Keratinocyte (primary cell): ENCODE results near the gene SUPT5H. TPM values are rescaled to one million over a fixed set of nuclear protein-coding genes. Genes with fewer than 3 reads are reported as not detected.

ENCODE experiments used
- DNase-seq: peaks from one replicate; pipeline ENCODE4 v3.0.0-alpha.2; 2011; ENCODE audit warnings: low read depth, missing footprints, low spot score
- FAIRE-seq: peaks from 2 replicates; lab custom pipeline; 2011; peaks lifted over from hg19 to GRCh38; lab: Jason Lieb, UNC
- H2AFZ ChIP-seq: 2 replicates; pipeline ENCODE4 v1.6.0; 2012; ENCODE audit warnings: low read length, control low read depth, inconsistent platforms; ENCODE audit not compliant: control insufficient read depth
- H3K27ac ChIP-seq: 2 replicates; pipeline ENCODE4 v1.5.1; 2011; ENCODE audit warnings: low read length; ENCODE audit not compliant: control insufficient read depth, insufficient read depth
- H3K27me3 ChIP-seq: 3 replicates; pipeline ENCODE4 v1.6.0; 2011; ENCODE audit warnings: low read length; ENCODE audit not compliant: control insufficient read depth, insufficient read depth; ENCODE audit errors: extremely low read depth
- H3K36me3 ChIP-seq, 2 experiments: 2 replicates in 1 of 2; 3 replicates in 1 of 2; pipeline ENCODE4 v1.5.1; 2011; ENCODE audit warnings: low read length in 2 of 2, mild to moderate bottlenecking in 1 of 2; ENCODE audit not compliant: control insufficient read depth in 2 of 2, insufficient read depth in 2 of 2; ENCODE audit errors: extremely low read depth in 1 of 2
- H3K4me1 ChIP-seq: 3 replicates; pipeline ENCODE4 v1.5.1; 2011; ENCODE audit warnings: low read length; ENCODE audit not compliant: control insufficient read depth, insufficient read depth; ENCODE audit errors: extremely low read depth
- H3K4me2 ChIP-seq: 3 replicates; pipeline ENCODE4 v1.6.0; 2011; ENCODE audit warnings: low read depth, low read length; ENCODE audit not compliant: control insufficient read depth, insufficient read depth; ENCODE audit errors: extremely low read depth
- H3K4me3 ChIP-seq, 3 experiments: fragments of 200-600 bp in 1 of 3; sonication (generic) in 1 of 3; 2 replicates in 2 of 3; 3 replicates in 1 of 3; pipeline ENCODE4 v1.5.1; 2011 to 2016; ENCODE audit warnings: low read length in 3 of 3, mild to moderate bottlenecking in 3 of 3, control low read depth in 2 of 3, inconsistent platforms in 1 of 3, low read depth in 1 of 3, mixed read lengths in 1 of 3, mixed run types in 1 of 3, moderate library complexity in 1 of 3; ENCODE audit not compliant: control insufficient read depth in 2 of 3, insufficient read depth in 2 of 3; ENCODE audit errors: extremely low read depth in 1 of 3
- H3K79me2 ChIP-seq: 2 replicates; pipeline ENCODE4 v1.6.0; 2012; ENCODE audit warnings: low read length; ENCODE audit not compliant: control insufficient read depth, insufficient read depth
- H3K9ac ChIP-seq: 3 replicates; pipeline ENCODE4 v1.6.0; 2011; ENCODE audit warnings: low read length; ENCODE audit not compliant: control insufficient read depth, insufficient read depth; ENCODE audit errors: extremely low read depth
- H3K9me1 ChIP-seq: 3 replicates; pipeline ENCODE4 v1.6.0; 2011; ENCODE audit warnings: low read length; ENCODE audit not compliant: control insufficient read depth, insufficient read depth; ENCODE audit errors: extremely low read depth
- H3K9me3 ChIP-seq: 2 replicates; pipeline ENCODE4 v1.5.1; 2012; ENCODE audit warnings: low read depth, low read length; ENCODE audit not compliant: control insufficient read depth
- H4K20me1 ChIP-seq: 3 replicates; pipeline ENCODE4 v1.6.0; 2011; ENCODE audit warnings: low read length; ENCODE audit not compliant: control insufficient read depth, insufficient read depth; ENCODE audit errors: extremely low read depth
- CTCF ChIP-seq, 3 experiments: IDR thresholded peaks in 1 of 3; conservative IDR thresholded peaks in 1 of 3; optimal IDR thresholded peaks in 1 of 3; 2 replicates in 2 of 3; 3 replicates in 1 of 3; pipeline versions ENCODE3 to v1.5.1; 2011; ENCODE audit warnings: low read length in 3 of 3, mild to moderate bottlenecking in 3 of 3, moderate library complexity in 2 of 3, control low read depth in 1 of 3, inconsistent platforms in 1 of 3; ENCODE audit not compliant: insufficient read depth in 2 of 3; ENCODE audit errors: extremely low read depth in 1 of 3
- EZH2 ChIP-seq: IDR thresholded peaks from one replicate; pipeline ENCODE4 v1.6.1; 2012; ENCODE audit warnings: inconsistent platforms, mild to moderate bottlenecking, low read length, moderate library complexity
- dilution Hi-C: fragments of 300-500 bp; cut with MboI; formaldehyde crosslinking; loops from one replicate; pipeline ENCODE4 v1.7.0; 2020; ENCODE audit warnings: low sequenced_read_pairs; ENCODE audit not compliant: extremely low pct_ligation_motif_present
- polyA plus RNA-seq, 5 experiments: library from polyadenylated mRNA; depleted of rRNA in 3 of 5; stranded (reverse) in 3 of 5; stranded (forward) in 1 of 5; unstranded in 1 of 5; fragments of >200 nt; gene quantifications; 1 replicate in 1 of 5; 2 replicates in 3 of 5; 3 replicates in 1 of 5; pipeline versions ENCODE4 v1.2.1 to v1.2.3, GENCODE V29; 2011 to 2012; ENCODE audit warnings: missing spikeins in 2 of 5, low read depth in 1 of 5, low replicate concordance in 1 of 5
- small RNA-seq, 3 experiments: library from RNA; depleted of rRNA; stranded (forward); fragments of <200 nt; gene quantifications; one replicate each; pipeline ENCODE3, GENCODE V24; 2012; ENCODE audit warnings: low read depth in 3 of 3, low replicate concordance in 1 of 3; ENCODE audit not compliant: insufficient read length in 3 of 3

Gene SUPT5H
- polyA plus RNA-seq, 1 donor (not counting 4 experiments of a cell fraction or from before 2014, with no cell fraction given): 63.2 TPM

DNA sequence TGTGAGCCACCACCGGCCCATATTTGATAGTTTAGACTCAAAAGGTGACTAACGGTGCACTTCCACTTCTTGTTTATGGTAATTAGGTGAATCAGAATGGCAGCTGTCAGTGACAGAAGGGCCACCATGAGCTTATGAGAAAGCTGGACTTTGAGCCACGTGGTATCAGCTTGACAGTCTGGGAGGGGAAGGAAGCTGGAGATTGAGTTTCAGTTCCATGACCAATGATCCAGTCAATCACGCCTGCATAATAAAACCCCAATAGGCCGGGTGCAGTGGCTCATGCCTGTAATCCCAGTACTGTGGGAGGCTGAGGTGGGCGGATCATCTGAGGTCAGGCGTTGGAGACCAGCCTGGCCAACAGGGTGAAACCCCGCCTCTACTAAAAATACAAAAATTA is 79.1 kb downstream of the SUPT5H start:
- H3K4me1 ChIP-seq: no peaks in the 10 kb centered on the region
- no peak for TF ChIP-seq CTCF (optimal IDR thresholded peaks at IDR 0.05 in 1 of 3, IDR thresholded peaks at IDR 0.05 in 1 of 3, conservative IDR thresholded peaks at IDR 0.05 in 1 of 3; ENCODE audit: extremely low read depth in 1 of 3, insufficient read depth in 2 of 3, low read length in 3 of 3)
- TF ChIP-seq EZH2: no peak
- no peak for FAIRE-seq

DNA sequence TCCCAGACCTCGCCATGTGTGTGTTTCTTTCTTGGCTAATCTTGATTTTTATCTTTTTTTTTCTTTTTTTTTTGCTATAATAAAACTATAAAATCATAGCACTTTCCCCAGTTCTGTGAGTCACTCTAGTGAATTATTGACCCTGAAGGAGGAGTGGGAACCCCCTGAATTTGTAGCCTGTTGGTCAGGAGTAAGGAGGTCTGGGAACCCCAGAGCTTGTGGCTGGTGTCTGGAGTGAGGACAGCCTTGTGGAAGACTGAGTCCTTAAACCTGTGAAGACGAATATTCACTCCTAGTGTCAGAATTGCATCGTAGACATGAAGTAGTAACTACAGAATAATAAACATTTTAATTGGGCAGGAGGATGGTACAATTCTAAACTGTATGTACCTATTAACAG is 79.8 kb downstream of the SUPT5H start:
- H3K4me2 ChIP-seq: no peak overlapping the region
- H2AFZ ChIP-seq: no peak overlapping the region
- dilution Hi-C loops: no loop called here
- FAIRE-seq (no peak), DNase-seq (no peak)
- no peaks in the 10 kb centered on the region for H3K9me1 ChIP-seq
- H3K79me2 ChIP-seq: no peaks in the 10 kb centered on the region
- no peaks in the 10 kb centered on the region for H3K9me3 ChIP-seq
- H3K27me3 ChIP-seq: no peaks in the 10 kb centered on the region
- no peak overlapping the region for H3K9ac ChIP-seq
- no peak overlapping the region for H3K27ac ChIP-seq
- no peaks in the 10 kb centered on the region for H4K20me1 ChIP-seq
- TF ChIP-seq EZH2 (no peak), CTCF (optimal IDR thresholded peaks at IDR 0.05 in 1 of 3, IDR thresholded peaks at IDR 0.05 in 1 of 3, conservative IDR thresholded peaks at IDR 0.05 in 1 of 3; ENCODE audit: extremely low read depth in 1 of 3, insufficient read depth in 2 of 3, low read length in 3 of 3) (no peak)
- H3K4me3 ChIP-seq: no peak overlapping the region
- no peaks in the 10 kb centered on the region for H3K4me1 ChIP-seq
- H3K36me3 ChIP-seq: no peaks in the 10 kb centered on the region

More for the DNA sequence above, 79.1 kb downstream of the SUPT5H start:
- Histone ChIP-seq H4K20me1 (no peaks in the 10 kb centered on the region), H3K27ac (no peak overlapping the region), H3K9me1 (no peaks in the 10 kb centered on the region), H3K9ac (no peak overlapping the region), H3K27me3 (no peaks in the 10 kb centered on the region), H2AFZ (no peak overlapping the region), H3K9me3 (no peaks in the 10 kb centered on the region), H3K4me3 (no peak overlapping the region), H3K4me2 (no peak overlapping the region), H3K36me3 (no peaks in the 10 kb centered on the region), H3K79me2 (no peaks in the 10 kb centered on the region)
- dilution Hi-C loops: no loop called here
- DNase-seq: no peak

Small RNA genes within 50 kb of the gene (small RNA-seq; reads per million reads assigned to genes)
- 0 reads per million in 3 experiments for gene MIR4530

Other genes starting within 250 kb of the SUPT5H start
- 2.3 to 6.0 TPM (median 2.8 TPM) in 3 replicates for gene NCCRP1, start 248.6 kb upstream of the SUPT5H start, polyA plus RNA-seq
- not detected in 3 replicates for gene SYCN, start 241.3 kb upstream of the SUPT5H start, polyA plus RNA-seq
- not detected in 3 replicates for gene IFNL3, start 200.6 kb upstream of the SUPT5H start, polyA plus RNA-seq
- gene IFNL4, start 196.7 kb upstream of the SUPT5H start, polyA plus RNA-seq: not detected in 3 replicates
- not detected in 3 replicates for gene IFNL2, start 177.2 kb upstream of the SUPT5H start, polyA plus RNA-seq
- not detected in 3 replicates for gene IFNL1, start 149.2 kb upstream of the SUPT5H start, polyA plus RNA-seq
- 0.04 to 0.16 TPM (median 0.04 TPM) in 3 replicates for gene LRFN1, start 124.7 kb upstream of the SUPT5H start, polyA plus RNA-seq
- gene GMFG, start 109.5 kb upstream of the SUPT5H start, polyA plus RNA-seq: 0.14 TPM in 1 of 3 replicates, not detected in the others
- gene SAMD4B, start 103.2 kb upstream of the SUPT5H start, polyA plus RNA-seq: 20.9 to 40.5 TPM (median 28.1 TPM) in 3 replicates
- gene PAF1, start 54.5 kb upstream of the SUPT5H start, polyA plus RNA-seq: 30.7 to 53.3 TPM (median 39.4 TPM) in 3 replicates
- gene MED29, start 54.2 kb upstream of the SUPT5H start, polyA plus RNA-seq: 14.7 to 18.8 TPM (median 18.2 TPM) in 3 replicates
- gene ZFP36, start 38.7 kb upstream of the SUPT5H start, polyA plus RNA-seq: 10.4 to 14.2 TPM (median 12.8 TPM) in 3 replicates
- gene PLEKHG2, start 32.9 kb upstream of the SUPT5H start, polyA plus RNA-seq: 3.6 to 6.4 TPM (median 5.2 TPM) in 3 replicates
- gene RPS16, start 9.6 kb upstream of the SUPT5H start, polyA plus RNA-seq: 1,323 to 2,302 TPM (median 1,614 TPM) in 3 replicates
- 71.6 to 91.5 TPM (median 85.5 TPM) in 3 replicates for gene TIMM50, start 35.3 kb downstream of the SUPT5H start, polyA plus RNA-seq
- gene DLL3, start 53.4 kb downstream of the SUPT5H start, polyA plus RNA-seq: 0.80 to 1.1 TPM (median 0.89 TPM) in 3 replicates
- not detected in 3 replicates for gene SELENOV, start 69.6 kb downstream of the SUPT5H start, polyA plus RNA-seq
- 1.1 to 1.9 TPM (median 1.2 TPM) in 3 replicates for gene EID2B, start 87.3 kb downstream of the SUPT5H start, polyA plus RNA-seq
- 9.5 to 12.9 TPM (median 9.6 TPM) in 3 replicates for gene EID2, start 94.6 kb downstream of the SUPT5H start, polyA plus RNA-seq
- gene LGALS13, start 156.9 kb downstream of the SUPT5H start, polyA plus RNA-seq: not detected in 3 replicates
- gene LGALS16, start 210.3 kb downstream of the SUPT5H start, polyA plus RNA-seq: not detected in 3 replicates